ENCODE measurements around the gene KIAA0513.

KIAA0513 gene

GRCh38 chr16:85090873-85091521 is 63.4 kb downstream of the KIAA0513 start:
- Histone ChIP-seq H3K18ac (ENCODE audit: low read length) (no peak overlapping the region), H2BK5ac (ENCODE audit: low read length) (no peak overlapping the region), H2AK5ac (ENCODE audit: low read depth, low read length) (no peak overlapping the region), H4K91ac (ENCODE audit: low read depth, low read length, poor library complexity) (no peak overlapping the region), H2BK12ac (ENCODE audit: low read length) (no peak overlapping the region), H3K4me2 (ENCODE audit: insufficient read depth, low read length, poor library complexity, severe bottlenecking) (no peak overlapping the region), H2AFZ (ENCODE audit: low read length) (no peak overlapping the region), H3K14ac (ENCODE audit: low read length) (no peak overlapping the region), H3K36me3 (replicated peaks in 1 of 2; ENCODE audit: control insufficient read depth in 2 of 2, insufficient read depth in 2 of 2, low read length in 2 of 2) (no peaks in the 10 kb centered on the region), H3K4me1 (ENCODE audit: control insufficient read depth in 2 of 2, insufficient read depth in 1 of 2, low read depth in 1 of 2, low read length in 2 of 2) (peaks cover 3 to 21% of the 10 kb centered on the region in 2 donors), H3K4ac (ENCODE audit: low read length) (no peak overlapping the region), H3K27ac (replicated peaks; ENCODE audit: low read length) (no peak overlapping the region), H3K9me3 (replicated peaks in 1 of 2; ENCODE audit: control insufficient read depth in 2 of 2, insufficient read depth in 1 of 2, low read depth in 1 of 2, low read length in 2 of 2) (no peaks in the 10 kb centered on the region), H3K23ac (ENCODE audit: low read depth, low read length, poor library complexity) (no peak overlapping the region), H3K9ac (ENCODE audit: low read depth, low read length, poor library complexity) (no peak overlapping the region), H3K27me3 (ENCODE audit: control insufficient read depth in 3 of 3, insufficient read depth in 3 of 3, low read depth in 1 of 3, low read length in 3 of 3) (no peaks in the 10 kb centered on the region), H3K79me1 (ENCODE audit: low read depth, low read length) (no peaks in the 10 kb centered on the region), H2BK120ac (ENCODE audit: low read depth, low read length) (no peak overlapping the region), H3K4me3 (ENCODE audit: low read length in 2 of 2) (no peak overlapping the region), H4K8ac (ENCODE audit: low read depth, low read length) (no peak overlapping the region), H2BK15ac (ENCODE audit: low read length) (no peak overlapping the region)
- no peak for DNase-seq (ENCODE audit: low spot score)
- no CpG with 5 or more reads among the region's 8 CpGs for WGBS, 2 donors (ENCODE audit: extremely low coverage in 2 of 2, insufficient read length in 2 of 2, insufficient replicate concordance in 1 of 2)

- Histone ChIP-seq H3K4me1 (ENCODE audit: control insufficient read depth in 2 of 2, insufficient read depth in 1 of 2, low read depth in 1 of 2, low read length in 2 of 2) (peaks cover 3 to 21% of the 10 kb centered on the region in 2 donors), H3K79me1 (ENCODE audit: low read depth, low read length) (no peaks in the 10 kb centered on the region), H3K23ac (ENCODE audit: low read depth, low read length, poor library complexity) (no peak overlapping the region), H3K27ac (replicated peaks; ENCODE audit: low read length) (no peak overlapping the region), H2BK12ac (ENCODE audit: low read length) (no peak overlapping the region), H3K14ac (ENCODE audit: low read length) (no peak overlapping the region), H3K4ac (ENCODE audit: low read length) (no peak overlapping the region), H2BK15ac (ENCODE audit: low read length) (no peak overlapping the region), H2BK120ac (ENCODE audit: low read depth, low read length) (no peak overlapping the region), H3K9me3 (replicated peaks in 1 of 2; ENCODE audit: control insufficient read depth in 2 of 2, insufficient read depth in 1 of 2, low read depth in 1 of 2, low read length in 2 of 2) (no peaks in the 10 kb centered on the region), H3K9ac (ENCODE audit: low read depth, low read length, poor library complexity) (no peak overlapping the region), H4K91ac (ENCODE audit: low read depth, low read length, poor library complexity) (no peak overlapping the region), H3K36me3 (replicated peaks in 1 of 2; ENCODE audit: control insufficient read depth in 2 of 2, insufficient read depth in 2 of 2, low read length in 2 of 2) (no peaks in the 10 kb centered on the region), H2AK5ac (ENCODE audit: low read depth, low read length) (no peak overlapping the region), H4K8ac (ENCODE audit: low read depth, low read length) (no peak overlapping the region), H3K4me2 (ENCODE audit: insufficient read depth, low read length, poor library complexity, severe bottlenecking) (no peak overlapping the region), H2BK5ac (ENCODE audit: low read length) (no peak overlapping the region), H3K27me3 (ENCODE audit: control insufficient read depth in 3 of 3, insufficient read depth in 3 of 3, low read depth in 1 of 3, low read length in 3 of 3) (no peaks in the 10 kb centered on the region), H3K18ac (ENCODE audit: low read length) (no peak overlapping the region), H3K4me3 (ENCODE audit: low read length in 2 of 2) (no peak overlapping the region), H2AFZ (ENCODE audit: low read length) (no peak overlapping the region)
- DNase-seq (ENCODE audit: low spot score) = no peak
- no CpG with 5 or more reads among the region's 7 CpGs for WGBS, 2 donors (ENCODE audit: extremely low coverage in 2 of 2, insufficient read length in 2 of 2, insufficient replicate concordance in 1 of 2)
These were observed 63.9 kb downstream of the KIAA0513 start for GRCh38 chr16:85091522-85091910.

GRCh38 chr16:85092309-85092708 is 64.7 kb downstream of the KIAA0513 start:
- H3K9me3 ChIP-seq (replicated peaks in 1 of 2; ENCODE audit: control insufficient read depth in 2 of 2, insufficient read depth in 1 of 2, low read depth in 1 of 2, low read length in 2 of 2) = no peaks in the 10 kb centered on the region
- H3K4me1 ChIP-seq (ENCODE audit: control insufficient read depth in 2 of 2, insufficient read depth in 1 of 2, low read depth in 1 of 2, low read length in 2 of 2) = peaks cover 0 to 21% of the 10 kb centered on the region in 2 donors
- no peak overlapping the region for H2AK5ac ChIP-seq (ENCODE audit: low read depth, low read length)
- H2BK15ac ChIP-seq (ENCODE audit: low read length) = no peak overlapping the region
- H3K27ac ChIP-seq (replicated peaks; ENCODE audit: low read length) = no peak overlapping the region
- H3K18ac ChIP-seq (ENCODE audit: low read length) = peak overlapping the region; percentile 49
- H3K36me3 ChIP-seq (replicated peaks in 1 of 2; ENCODE audit: control insufficient read depth in 2 of 2, insufficient read depth in 2 of 2, low read length in 2 of 2) = no peaks in the 10 kb centered on the region
- no peak overlapping the region for H2BK120ac ChIP-seq (ENCODE audit: low read depth, low read length)
- H2BK12ac ChIP-seq (ENCODE audit: low read length) = no peak overlapping the region
- H3K23ac ChIP-seq (ENCODE audit: low read depth, low read length, poor library complexity) = no peak overlapping the region
- no peaks in the 10 kb centered on the region for H3K79me1 ChIP-seq (ENCODE audit: low read depth, low read length)
- no CpG with 5 or more reads among the region's 9 CpGs for whole genome bisulfite sequencing, 2 donors (ENCODE audit: extremely low coverage in 2 of 2, insufficient read length in 2 of 2, insufficient replicate concordance in 1 of 2)
- no peak overlapping the region for H2BK5ac ChIP-seq (ENCODE audit: low read length)
- no peak overlapping the region for H3K4ac ChIP-seq (ENCODE audit: low read length)
- H3K4me2 ChIP-seq (ENCODE audit: insufficient read depth, low read length, poor library complexity, severe bottlenecking) = no peak overlapping the region
- H4K91ac ChIP-seq (ENCODE audit: low read depth, low read length, poor library complexity) = no peak overlapping the region
- H3K27me3 ChIP-seq (ENCODE audit: control insufficient read depth in 3 of 3, insufficient read depth in 3 of 3, low read depth in 1 of 3, low read length in 3 of 3) = no peaks in the 10 kb centered on the region
- no peak overlapping the region for H3K4me3 ChIP-seq (ENCODE audit: low read length in 2 of 2)
- H3K9ac ChIP-seq (ENCODE audit: low read depth, low read length, poor library complexity) = no peak overlapping the region
- H3K14ac ChIP-seq (ENCODE audit: low read length) = no peak overlapping the region
- DNase-seq (ENCODE audit: low spot score) = no peak
- H2AFZ ChIP-seq (ENCODE audit: low read length) = no peak overlapping the region
- H4K8ac ChIP-seq (ENCODE audit: low read depth, low read length) = no peak overlapping the region

- H2AFZ ChIP-seq (ENCODE audit: low read length) = no peak overlapping the region
- no peak overlapping the region for H2BK5ac ChIP-seq (ENCODE audit: low read length)
- no peak overlapping the region for H2BK15ac ChIP-seq (ENCODE audit: low read length)
- H4K8ac ChIP-seq (ENCODE audit: low read depth, low read length) = no peak overlapping the region
- no peaks in the 10 kb centered on the region for H3K36me3 ChIP-seq (replicated peaks in 1 of 2; ENCODE audit: control insufficient read depth in 2 of 2, insufficient read depth in 2 of 2, low read length in 2 of 2)
- H3K18ac ChIP-seq (ENCODE audit: low read length) = peak overlapping the region; percentile 49
- no peak overlapping the region for H3K14ac ChIP-seq (ENCODE audit: low read length)
- H3K27ac ChIP-seq (replicated peaks; ENCODE audit: low read length) = no peak overlapping the region
- no peaks in the 10 kb centered on the region for H3K79me1 ChIP-seq (ENCODE audit: low read depth, low read length)
- peaks cover 0 to 21% of the 10 kb centered on the region in 2 donors for H3K4me1 ChIP-seq (ENCODE audit: control insufficient read depth in 2 of 2, insufficient read depth in 1 of 2, low read depth in 1 of 2, low read length in 2 of 2)
- no peak overlapping the region for H3K4me2 ChIP-seq (ENCODE audit: insufficient read depth, low read length, poor library complexity, severe bottlenecking)
- no peak overlapping the region for H2BK12ac ChIP-seq (ENCODE audit: low read length)
- H3K9me3 ChIP-seq (replicated peaks in 1 of 2; ENCODE audit: control insufficient read depth in 2 of 2, insufficient read depth in 1 of 2, low read depth in 1 of 2, low read length in 2 of 2) = no peaks in the 10 kb centered on the region
- no peak overlapping the region for H4K91ac ChIP-seq (ENCODE audit: low read depth, low read length, poor library complexity)
- H3K4ac ChIP-seq (ENCODE audit: low read length) = no peak overlapping the region
- peak overlapping the region; percentile 65 for H3K23ac ChIP-seq (ENCODE audit: low read depth, low read length, poor library complexity)
- DNase-seq (ENCODE audit: low spot score) = no peak
- no peak overlapping the region for H3K9ac ChIP-seq (ENCODE audit: low read depth, low read length, poor library complexity)
- peak overlapping the region; percentile 49 for H2BK120ac ChIP-seq (ENCODE audit: low read depth, low read length)
- no peak overlapping the region for H3K4me3 ChIP-seq (ENCODE audit: low read length in 2 of 2)
- WGBS, 2 donors (ENCODE audit: extremely low coverage in 2 of 2, insufficient read length in 2 of 2, insufficient replicate concordance in 1 of 2) = no CpG with 5 or more reads among the region's 18 CpGs
- peaks cover 0 to 4% (median 0%) of the 10 kb centered on the region in 3 experiments for H3K27me3 ChIP-seq (ENCODE audit: control insufficient read depth in 3 of 3, insufficient read depth in 3 of 3, low read depth in 1 of 3, low read length in 3 of 3)
- H2AK5ac ChIP-seq (ENCODE audit: low read depth, low read length) = peak overlapping the region; percentile 44
These were observed 65.3 kb downstream of the KIAA0513 start for GRCh38 chr16:85092851-85093250.
